ENCODE data around the gene SNRPB. TPM values are rescaled to one million over a fixed set of nuclear protein-coding genes. Genes with fewer than 3 reads are reported as not detected.
A peak's percentile ranks its signal among the peaks of the same experiment; 100 is the strongest.

Gene SNRPB
- polyA plus RNA-seq (2011; rRNA removed) (486 and 557 TPM in 2 replicates), polyA plus RNA-seq (2017; fragmentation: RNase III; extraction: RNeasy Plus Mini Kit Qiagen cat#74134 plus additional on column Dnase treatment) (628 to 689 TPM (median 676 TPM) in 3 replicates), polyA minus RNA-seq (2011; rRNA and poly(A)+ RNA removed) (228 and 233 TPM in 2 replicates)
- polyA plus RNA-seq (2012; cell fraction: cytosol; rRNA removed), result 1,126 and 1,347 TPM in 2 replicates
- 904 and 1,034 TPM in 2 replicates for polyA plus RNA-seq (2012; cell fraction: nucleus; rRNA removed)

- H3K27ac ChIP-seq, result peak within 1 kb of the TSS; percentile 92 to 93
- DNase-seq (ENCODE audit: low read depth in 1 of 2, low spot score in 1 of 2) (peak; percentile 99 to 100), ATAC-seq (peak; percentile 97 to 98), FAIRE-seq (peak; percentile 96)
- WGBS (ENCODE audit: missing lambda C conversion rate), result 2% methylated on average over 53 of the region's 53 CpGs
- H3K4me1 ChIP-seq, result peaks cover 25% of the 10 kb centered on the region
- H3K4me2 ChIP-seq, result peak within 1 kb of the TSS; percentile 71
- peak within 1 kb of the TSS; percentile 67 for H3K4me3 ChIP-seq
- ChIA-PET POLR2A (interaction anchor here (0.6 to 2.4 kb wide), 27 partner anchors 8 to 1079 kb away, joined by 3 to 29 read pairs (median 5); partner anchors contain the start of genes EBF4, IDH3B, NOP56 and ZNF343), CTCF (interaction anchor here (0.8 to 6.5 kb wide), 8 partner anchors 9 to 204 kb away, joined by 3 to 51 read pairs (median 3); no protein-coding TSS in a partner anchor)
- no peaks in the 10 kb centered on the region for H3K9me3 ChIP-seq
- TF ChIP-seq MYC (IDR thresholded peaks at IDR 0.05; ENCODE audit: borderline replicate concordance, low read length) (peak; percentile 90; the same call in 1 of the 2 replicates), REST (IDR thresholded peaks at IDR 0.05) (peak; percentile 42; the same call in 1 of the 2 replicates), ESRRA (IDR thresholded peaks at IDR 0.05; ENCODE audit: borderline replicate concordance, low read length) (no peak), NR3C1 (IDR thresholded peaks at IDR 0.05) (no peak), SREBF2 (IDR thresholded peaks at IDR 0.05) (no peak; the same call in 1 of the 2 replicates), PHF8 (IDR thresholded peaks at IDR 0.05; ENCODE audit: borderline replicate concordance, low read depth) (peak; percentile 97), BCL3 (IDR thresholded peaks at IDR 0.05) (peak; percentile 97), PBX3 (IDR thresholded peaks at IDR 0.05) (peak; percentile 66), KDM1A (IDR thresholded peaks at IDR 0.05; ENCODE audit: low read depth) (no peak), TP53 (CRISPR knock-in tag; IDR thresholded peaks at IDR 0.05) (peak; percentile 69; the same call in 1 of the 2 replicates), EP300 (IDR thresholded peaks at IDR 0.05) (no peak), EHMT2 (IDR thresholded peaks at IDR 0.05; ENCODE audit: low read depth) (no peak), EHF (CRISPR knock-in tag; IDR thresholded peaks at IDR 0.05) (no peak; the same call in 1 of the 2 replicates), POLR2AphosphoS2 (conservative IDR thresholded peaks at IDR 0.05; ENCODE audit: low read length) (no peak), CBX8 (IDR thresholded peaks at IDR 0.05) (no peak), FOSL2 (IDR thresholded peaks at IDR 0.05) (no peak), FOSL2 (CRISPR knock-in tag; IDR thresholded peaks at IDR 0.05) (no peak), HDAC2 (IDR thresholded peaks at IDR 0.05) (no peak), ZFP36 (IDR thresholded peaks at IDR 0.05; ENCODE audit: borderline replicate concordance, partially characterized antibody) (no peak), HOXB13 (CRISPR knock-in tag; IDR thresholded peaks at IDR 0.05; ENCODE audit: low read depth) (no peak), SMC3 (IDR thresholded peaks at IDR 0.05) (no peak), ZSCAN20 (CRISPR knock-in tag; IDR thresholded peaks at IDR 0.05) (no peak), E2F6 (IDR thresholded peaks at IDR 0.05; ENCODE audit: borderline replicate concordance, low read depth) (peak; percentile 98), GATA3 (IDR thresholded peaks at IDR 0.05; ENCODE audit: borderline replicate concordance) (peak; percentile 46; the same call in 1 of the 2 replicates), NFE2L2 (conservative IDR thresholded peaks at IDR 0.05; ENCODE audit: low read length) (no peak), NPAS2 (CRISPR knock-in tag; IDR thresholded peaks at IDR 0.05; ENCODE audit: borderline replicate concordance) (no peak), HES2 (IDR thresholded peaks at IDR 0.05) (no peak), CBX2 (IDR thresholded peaks at IDR 0.05; ENCODE audit: borderline replicate concordance, low read depth) (no peak), ZC3H11A (IDR thresholded peaks at IDR 0.05) (no peak), TFCP2L1 (CRISPR knock-in tag; IDR thresholded peaks at IDR 0.05) (peak; percentile 47; the same call in 1 of the 2 replicates), ZNF302 (CRISPR knock-in tag; IDR thresholded peaks at IDR 0.05) (no peak), CHD4 (IDR thresholded peaks at IDR 0.05; ENCODE audit: borderline replicate concordance) (no peak), ATOH8 (CRISPR knock-in tag; IDR thresholded peaks at IDR 0.05; ENCODE audit: low read depth) (no peak)
Observed at GRCh38 chr20:2470423-2471193, at the start of gene SNRPB. TSS of gene SNRPB (minus strand) at chr20:2470789. CDS start at chr20:2470690, 99 bp downstream.

Measured in A549 (cell line).